Parathyroid adenoma (tissue), 2 donors: ENCODE results near the gene ADI1.
A peak's percentile ranks its signal among the peaks of the same experiment; 100 is the strongest.

ENCODE experiments used
- H2AFZ ChIP-seq: fragments of 300-600 bp; sonication (generic); one replicate; pipeline ENCODE4 v1.7.0; 2017; ENCODE audit warnings: antibody characterized with exemption, mild to moderate bottlenecking
- H3K27ac ChIP-seq: fragments of 300-600 bp; sonication (generic); one replicate; pipeline ENCODE4 v1.7.0; 2017
- H3K27me3 ChIP-seq: fragments of 300-600 bp; sonication (generic); one replicate; pipeline ENCODE4 v1.7.0; 2017; ENCODE audit warnings: low read length; ENCODE audit not compliant: control insufficient read depth, insufficient read depth
- H3K36me3 ChIP-seq: fragments of 300-600 bp; sonication (generic); one replicate; pipeline ENCODE4 v1.7.0; 2017; ENCODE audit warnings: low read length; ENCODE audit not compliant: control insufficient read depth, insufficient read depth
- H3K4me1 ChIP-seq: fragments of 300-600 bp; sonication (generic); one replicate; pipeline ENCODE4 v1.7.0; 2017; ENCODE audit warnings: control low read depth
- H3K4me2 ChIP-seq: fragments of 300-600 bp; sonication (generic); one replicate; pipeline ENCODE4 v1.7.0; 2017; ENCODE audit warnings: low read length
- H3K4me3 ChIP-seq: fragments of 300-600 bp; sonication (generic); one replicate; pipeline ENCODE4 v1.7.0; 2017; ENCODE audit warnings: low read depth, low read length
- H3K79me2 ChIP-seq: fragments of 300-600 bp; sonication (generic); one replicate; pipeline ENCODE4 v1.7.0; 2017; ENCODE audit warnings: control low read depth
- H3K9ac ChIP-seq: fragments of 300-600 bp; sonication (generic); one replicate; pipeline ENCODE4 v1.7.0; 2017; ENCODE audit warnings: mild to moderate bottlenecking
- H3K9me3 ChIP-seq: fragments of 300-600 bp; sonication (generic); one replicate; pipeline ENCODE4 v1.7.0; 2017; ENCODE audit warnings: low read length; ENCODE audit not compliant: control insufficient read depth
- TF ChIP-seq, protein P1 (sequence below): fragments of 300-600 bp; sonication (generic); IDR thresholded peaks from one replicate; pipeline ENCODE4 v1.7.0; 2017; ENCODE audit warnings: antibody characterized with exemption, mild to moderate bottlenecking
- donor health status: primary hyperparathyroidism.

Gene ADI1

GRCh38 chr2:3491716-3492474 is 27.4 kb downstream of the ADI1 start:
- H3K9ac ChIP-seq: no peak overlapping the region
- H3K4me1 ChIP-seq: peaks cover 21% of the 10 kb centered on the region
- H3K27ac ChIP-seq: no peak overlapping the region
- no peak overlapping the region for H3K4me2 ChIP-seq
- H2AFZ ChIP-seq: no peak overlapping the region
- TF ChIP-seq, protein P1, sequence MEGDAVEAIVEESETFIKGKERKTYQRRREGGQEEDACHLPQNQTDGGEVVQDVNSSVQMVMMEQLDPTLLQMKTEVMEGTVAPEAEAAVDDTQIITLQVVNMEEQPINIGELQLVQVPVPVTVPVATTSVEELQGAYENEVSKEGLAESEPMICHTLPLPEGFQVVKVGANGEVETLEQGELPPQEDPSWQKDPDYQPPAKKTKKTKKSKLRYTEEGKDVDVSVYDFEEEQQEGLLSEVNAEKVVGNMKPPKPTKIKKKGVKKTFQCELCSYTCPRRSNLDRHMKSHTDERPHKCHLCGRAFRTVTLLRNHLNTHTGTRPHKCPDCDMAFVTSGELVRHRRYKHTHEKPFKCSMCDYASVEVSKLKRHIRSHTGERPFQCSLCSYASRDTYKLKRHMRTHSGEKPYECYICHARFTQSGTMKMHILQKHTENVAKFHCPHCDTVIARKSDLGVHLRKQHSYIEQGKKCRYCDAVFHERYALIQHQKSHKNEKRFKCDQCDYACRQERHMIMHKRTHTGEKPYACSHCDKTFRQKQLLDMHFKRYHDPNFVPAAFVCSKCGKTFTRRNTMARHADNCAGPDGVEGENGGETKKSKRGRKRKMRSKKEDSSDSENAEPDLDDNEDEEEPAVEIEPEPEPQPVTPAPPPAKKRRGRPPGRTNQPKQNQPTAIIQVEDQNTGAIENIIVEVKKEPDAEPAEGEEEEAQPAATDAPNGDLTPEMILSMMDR: no peak
- no peaks in the 10 kb centered on the region for H3K27me3 ChIP-seq
- no peaks in the 10 kb centered on the region for H3K9me3 ChIP-seq
- no peaks in the 10 kb centered on the region for H3K36me3 ChIP-seq
- no peak overlapping the region for H3K4me3 ChIP-seq
- H3K79me2 ChIP-seq: no peaks in the 10 kb centered on the region

DNA sequence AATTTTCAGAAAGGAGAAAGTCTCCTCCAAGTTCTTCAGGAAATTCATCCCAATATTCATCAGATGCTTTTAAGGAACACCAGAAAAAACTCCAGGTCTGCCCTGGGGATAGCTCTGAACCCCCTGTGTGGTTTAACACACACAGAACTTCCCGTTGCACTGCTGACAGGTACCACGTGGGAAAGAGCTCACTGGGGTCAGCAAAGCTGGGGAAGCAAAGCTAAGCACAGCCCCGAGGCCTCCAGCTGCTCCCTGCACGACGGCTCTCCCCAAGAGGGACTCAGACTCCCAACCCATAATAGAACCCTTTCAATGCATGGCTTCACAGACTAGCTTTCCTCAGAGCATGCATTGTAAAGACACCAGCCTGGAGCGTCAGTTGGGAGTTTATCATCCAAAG is 28.0 kb downstream of the ADI1 start:
- Histone ChIP-seq H2AFZ (no peak overlapping the region), H3K36me3 (no peaks in the 10 kb centered on the region), H3K79me2 (no peaks in the 10 kb centered on the region), H3K9me3 (no peaks in the 10 kb centered on the region), H3K27ac (no peak overlapping the region), H3K9ac (no peak overlapping the region), H3K4me2 (no peak overlapping the region), H3K4me1 (peaks cover 21% of the 10 kb centered on the region), H3K4me3 (no peak overlapping the region), H3K27me3 (no peaks in the 10 kb centered on the region)
- TF ChIP-seq, protein P1: no peak

DNA sequence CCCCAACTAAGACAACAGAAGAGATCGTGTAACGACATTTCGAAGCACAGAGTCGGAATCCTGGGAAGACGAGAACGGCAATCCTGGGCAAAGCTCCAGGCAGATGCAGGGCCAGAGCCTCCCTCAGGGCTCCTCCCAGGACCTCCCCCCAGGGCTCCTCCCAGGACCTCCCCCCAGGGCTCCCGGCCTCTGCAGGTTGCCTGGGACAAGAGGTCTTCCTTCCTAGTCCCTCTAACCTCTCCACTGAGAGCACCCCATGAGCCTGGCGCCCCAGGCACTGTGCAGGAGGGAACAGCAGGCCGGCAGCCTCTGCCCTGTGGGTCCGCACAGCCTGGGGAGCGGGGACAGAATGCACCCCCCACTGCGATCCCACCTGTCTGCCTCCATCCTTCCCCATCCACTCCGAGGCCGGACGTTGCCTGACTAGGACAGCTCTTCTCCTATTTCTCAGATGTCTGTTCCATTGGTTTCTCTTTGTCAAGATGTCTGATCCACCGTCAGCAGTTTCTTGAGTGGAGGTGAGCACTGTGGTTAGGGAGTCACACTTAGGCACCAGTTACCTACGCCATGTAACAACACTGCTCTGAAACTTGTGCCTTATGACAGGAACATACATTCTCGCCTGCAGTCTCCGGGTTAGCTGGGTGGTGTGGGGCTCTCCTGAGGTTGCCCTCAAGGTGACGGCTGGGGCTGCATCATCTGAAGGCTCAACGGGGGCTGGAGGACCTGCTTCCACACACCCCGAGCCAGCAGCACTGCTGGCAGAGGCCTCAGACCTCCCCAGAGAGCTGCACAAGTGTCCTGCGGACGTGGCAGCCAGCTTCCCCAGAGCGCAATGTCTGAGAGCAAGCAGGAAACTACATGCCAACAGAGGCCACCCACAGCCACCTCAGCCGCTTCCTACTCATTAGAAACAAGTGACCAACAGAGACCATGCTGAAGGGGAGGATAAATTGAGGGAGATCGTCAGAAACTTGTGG is 28.9 kb downstream of the ADI1 start:
- Histone ChIP-seq H3K9ac (no peak overlapping the region), H3K4me3 (no peak overlapping the region), H3K79me2 (no peaks in the 10 kb centered on the region), H3K27me3 (no peaks in the 10 kb centered on the region), H3K4me2 (no peak overlapping the region), H3K4me1 (peaks cover 21% of the 10 kb centered on the region), H3K9me3 (no peaks in the 10 kb centered on the region), H3K27ac (no peak overlapping the region), H3K36me3 (no peaks in the 10 kb centered on the region), H2AFZ (no peak overlapping the region)
- TF ChIP-seq, protein P1: no peak

DNA sequence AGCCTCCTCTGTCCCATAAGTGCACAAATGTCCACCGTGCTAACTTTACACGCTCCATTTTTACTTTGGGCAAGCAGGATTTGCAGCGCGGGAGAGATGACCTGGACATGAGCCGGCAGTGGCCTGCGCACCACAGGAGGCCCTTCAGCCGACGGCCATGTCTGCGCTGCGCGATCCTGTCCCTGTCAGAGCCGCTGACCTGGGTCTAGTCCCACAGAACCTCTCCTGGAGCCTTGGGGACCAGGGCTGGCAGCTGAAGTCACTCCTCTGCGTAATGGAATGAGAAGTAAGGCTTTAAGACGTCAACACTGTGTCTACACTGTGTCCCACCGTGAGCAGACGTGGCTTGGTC is 29.6 kb downstream of the ADI1 start:
- no peaks in the 10 kb centered on the region for H3K36me3 ChIP-seq
- no peaks in the 10 kb centered on the region for H3K79me2 ChIP-seq
- no peak overlapping the region for H3K9ac ChIP-seq
- H3K4me1 ChIP-seq: peaks cover 21% of the 10 kb centered on the region
- TF ChIP-seq, protein P1: no peak
- H3K9me3 ChIP-seq: no peaks in the 10 kb centered on the region
- no peaks in the 10 kb centered on the region for H3K27me3 ChIP-seq
- peak overlapping the region; percentile 99 for H2AFZ ChIP-seq
- H3K4me2 ChIP-seq: no peak overlapping the region
- peak overlapping the region; percentile 87 for H3K27ac ChIP-seq
- no peak overlapping the region for H3K4me3 ChIP-seq
